Hematopoietic multipotent progenitor cell (in vitro differentiated cells): ENCODE data around the gene LPCAT1. TPM values are rescaled to one million over a fixed set of nuclear protein-coding genes. Genes with fewer than 3 reads are reported as not detected.
A peak's percentile ranks its signal among the peaks of the same experiment; 100 is the strongest.
"Not testable (repeated sequence)": the region's sequence is repeated elsewhere in the genome, so short reads cannot be mapped to it uniquely, and the experiment has no call there.

Experiments
- DNase-seq, 3 donors: peaks; one replicate each; pipeline ENCODE4 v3.0.0-alpha.2; 2011 to 2015; ENCODE audit warnings: low read depth in 2 of 3, low spot score in 2 of 3
- total RNA-seq: library from RNA; depleted of rRNA; stranded (reverse); fragments of >200 nt; gene quantifications from one replicate; pipeline ENCODE4 v1.2.3, GENCODE V29; 2012

LPCAT1 gene, protein sequence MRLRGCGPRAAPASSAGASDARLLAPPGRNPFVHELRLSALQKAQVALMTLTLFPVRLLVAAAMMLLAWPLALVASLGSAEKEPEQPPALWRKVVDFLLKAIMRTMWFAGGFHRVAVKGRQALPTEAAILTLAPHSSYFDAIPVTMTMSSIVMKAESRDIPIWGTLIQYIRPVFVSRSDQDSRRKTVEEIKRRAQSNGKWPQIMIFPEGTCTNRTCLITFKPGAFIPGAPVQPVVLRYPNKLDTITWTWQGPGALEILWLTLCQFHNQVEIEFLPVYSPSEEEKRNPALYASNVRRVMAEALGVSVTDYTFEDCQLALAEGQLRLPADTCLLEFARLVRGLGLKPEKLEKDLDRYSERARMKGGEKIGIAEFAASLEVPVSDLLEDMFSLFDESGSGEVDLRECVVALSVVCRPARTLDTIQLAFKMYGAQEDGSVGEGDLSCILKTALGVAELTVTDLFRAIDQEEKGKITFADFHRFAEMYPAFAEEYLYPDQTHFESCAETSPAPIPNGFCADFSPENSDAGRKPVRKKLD
- 27.5 TPM for total RNA-seq

DNA sequence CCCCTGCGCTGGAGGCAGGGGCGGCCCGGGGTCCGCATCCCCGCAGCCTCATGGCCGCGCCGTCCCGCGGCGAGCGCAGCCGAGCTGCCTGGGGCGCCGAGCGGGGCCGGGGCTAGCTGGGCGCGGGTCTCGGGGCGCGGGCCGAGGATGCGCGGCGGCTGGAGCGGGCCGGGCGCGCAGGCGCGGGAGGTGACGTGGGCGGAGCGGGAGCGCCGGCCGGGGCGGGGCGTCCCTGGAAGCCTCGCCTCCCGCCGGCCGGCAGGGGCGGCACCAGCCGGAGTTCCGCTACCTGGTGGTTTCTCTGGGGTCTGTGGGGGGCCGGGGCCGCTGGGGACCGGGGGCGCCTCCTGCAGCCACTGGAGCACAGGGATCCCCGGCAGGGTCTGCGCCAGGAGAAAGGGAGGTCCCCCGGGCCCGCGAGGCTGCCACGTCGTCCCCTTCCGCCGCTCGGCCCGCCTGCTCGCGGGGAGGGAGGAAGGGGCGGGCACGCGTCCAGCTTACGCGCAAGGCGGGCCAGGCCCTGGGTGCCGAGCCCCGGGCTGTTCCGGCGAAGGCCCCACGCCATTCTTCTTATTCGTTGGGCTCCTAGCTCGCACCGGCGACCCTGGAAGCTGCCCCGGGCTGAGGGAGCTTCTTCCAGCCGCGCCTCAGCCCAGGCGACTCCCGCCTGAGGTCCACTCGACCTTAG, at the start of gene LPCAT1:
LPCAT1 (minus strand) TSS at position 168 of the 688 bp plus-strand sequence; CDS start at position 52, 116 bp downstream.
- DNase-seq, result peak; percentile 59 to 75 (median 65)

DNA sequence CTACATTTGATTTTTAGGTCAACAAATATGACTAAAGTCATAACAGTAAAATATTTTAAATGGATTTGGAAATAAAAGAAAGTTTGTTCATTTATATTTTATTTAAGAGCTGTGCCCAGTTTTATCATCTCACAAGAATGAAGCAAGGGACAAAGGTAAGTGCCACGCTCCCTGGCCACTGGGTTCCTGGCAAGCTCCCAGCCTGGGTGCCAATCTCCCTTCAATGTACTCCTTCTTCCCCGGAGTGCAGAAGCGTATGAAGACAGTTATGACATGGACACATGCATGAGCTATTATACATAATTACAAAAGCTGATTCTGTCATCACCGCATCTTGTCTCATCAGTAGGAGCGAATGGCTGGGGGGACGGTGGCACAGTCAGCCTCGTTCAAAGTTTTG, 48.1 kb upstream of the LPCAT1 start:
- not testable (repeated sequence) for DNase-seq

GRCh38 chr5:1570975-1571374, 47.2 kb upstream of the LPCAT1 start:
- no peak for DNase-seq

GRCh38 chr5:1568201-1568979, 44.6 kb upstream of the LPCAT1 start:
- DNase-seq, result peak in 1 of 3 donors; percentile 50

DNA sequence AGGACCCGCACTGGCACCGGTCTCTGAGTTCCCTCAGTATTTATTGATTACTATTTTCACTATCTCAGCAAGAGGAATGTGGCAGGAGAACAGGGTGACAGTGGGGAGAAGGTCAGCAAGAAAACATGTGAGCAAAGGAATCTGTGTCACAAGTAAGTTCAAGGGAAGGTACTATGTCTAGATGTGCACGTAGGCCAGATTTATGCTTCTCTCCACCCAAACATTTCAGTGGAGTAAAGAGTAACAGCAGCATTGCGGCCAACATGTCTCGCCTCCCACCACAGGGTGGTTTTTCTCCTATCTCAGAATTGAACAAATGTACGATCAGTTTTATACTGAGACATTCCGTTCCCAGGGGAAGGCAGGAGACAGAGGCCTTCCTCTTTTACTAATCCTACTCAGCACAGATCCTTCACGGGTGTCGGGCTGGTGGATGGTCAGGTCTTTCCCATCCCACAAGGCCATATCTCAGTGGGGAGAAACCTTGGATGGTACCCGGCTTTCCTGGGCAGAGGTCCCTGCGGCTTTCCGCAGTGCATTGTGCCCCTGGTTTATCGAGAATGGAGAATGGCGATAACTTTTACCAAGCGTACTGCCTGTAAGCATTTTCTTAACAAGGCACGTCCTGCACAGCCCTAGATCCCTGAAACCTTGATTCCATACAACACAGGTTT, 43.9 kb upstream of the LPCAT1 start:
- DNase-seq, result not testable (repeated sequence)

- DNase-seq, result no peak
Measured at GRCh38 chr5:1565737-1566734, 42.3 kb upstream of the LPCAT1 start.

DNA sequence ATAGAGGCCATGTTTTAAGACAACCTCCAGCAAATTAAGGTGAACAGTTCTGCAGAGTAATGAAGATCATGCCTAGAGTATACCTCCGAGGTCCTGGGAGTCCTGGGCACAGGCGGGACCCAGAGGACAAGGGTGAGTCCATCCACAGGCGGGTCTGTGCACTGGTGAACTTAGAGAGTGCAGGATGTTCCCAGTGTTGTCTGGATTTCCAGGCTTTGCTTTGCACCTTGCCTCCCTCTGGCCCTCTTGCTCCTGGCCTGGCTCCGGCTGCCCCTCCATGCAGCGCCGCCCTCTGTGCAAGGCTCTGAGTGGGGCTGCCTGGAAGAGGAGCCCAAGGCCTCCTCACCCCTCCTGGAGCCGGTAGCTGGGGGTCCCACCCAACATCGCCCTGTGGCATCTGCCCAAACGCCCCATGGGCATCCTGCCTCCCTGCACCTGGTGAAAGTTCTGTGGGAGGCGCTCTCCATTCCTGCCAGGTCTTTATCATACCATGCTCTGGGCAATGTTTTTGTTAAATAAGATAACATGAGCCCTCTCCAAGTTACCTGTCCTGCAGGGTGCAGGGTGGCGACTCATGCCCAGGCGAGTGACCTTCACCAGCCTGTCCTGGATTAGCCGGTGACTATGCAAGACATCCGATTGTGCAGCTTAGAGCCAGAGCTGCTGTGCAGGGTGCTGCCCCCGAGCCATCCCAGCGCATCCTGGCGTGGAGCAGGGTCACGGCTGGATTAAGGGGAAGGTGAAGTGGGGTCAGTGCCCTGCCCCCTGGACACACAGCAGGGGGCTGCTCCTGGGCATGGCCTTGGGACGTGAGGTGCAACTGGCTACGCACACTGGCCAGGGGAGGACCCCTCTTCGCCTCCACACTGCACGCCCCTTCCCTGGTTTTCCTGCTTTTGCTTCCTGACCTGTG, 41.3 kb upstream of the LPCAT1 start:
- no peak for DNase-seq

DNA sequence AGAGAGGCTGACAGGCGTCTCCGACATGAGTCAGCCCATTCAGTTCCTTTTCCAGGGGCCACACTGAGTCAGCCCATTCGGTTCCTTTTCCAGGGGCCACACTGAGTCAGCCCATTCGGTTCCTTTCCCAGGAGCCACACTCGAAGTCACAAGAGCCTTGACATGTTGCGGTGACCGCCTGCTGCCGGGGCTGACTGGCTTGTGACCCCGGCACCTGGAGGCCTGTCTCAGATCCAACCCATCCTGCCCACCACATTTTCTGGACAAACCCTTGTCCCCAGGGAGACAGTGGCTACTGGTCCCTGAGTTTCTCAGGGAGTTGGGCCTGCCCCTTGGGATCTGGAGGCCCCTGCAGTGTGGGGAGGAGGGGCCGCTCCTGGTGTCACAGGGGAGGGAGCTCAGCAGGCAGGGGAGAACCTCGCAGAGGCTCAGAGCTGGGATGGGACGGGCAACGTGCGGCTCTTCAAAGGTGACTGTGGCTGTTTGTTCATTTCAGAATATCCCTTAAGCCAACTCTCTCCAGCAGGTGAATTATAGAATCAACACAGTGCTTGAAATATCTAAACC, 40.5 kb upstream of the LPCAT1 start:
- DNase-seq, result peak in 2 of 3 donors; percentile 51 to 52

- DNase-seq, result no peak
Measured at GRCh38 chr5:1563617-1564181, 39.9 kb upstream of the LPCAT1 start.

GRCh38 chr5:1563051-1563461, 39.3 kb upstream of the LPCAT1 start:
- DNase-seq, result no peak

GRCh38 chr5:1562599-1562998, 38.8 kb upstream of the LPCAT1 start:
- DNase-seq, result no peak

DNA sequence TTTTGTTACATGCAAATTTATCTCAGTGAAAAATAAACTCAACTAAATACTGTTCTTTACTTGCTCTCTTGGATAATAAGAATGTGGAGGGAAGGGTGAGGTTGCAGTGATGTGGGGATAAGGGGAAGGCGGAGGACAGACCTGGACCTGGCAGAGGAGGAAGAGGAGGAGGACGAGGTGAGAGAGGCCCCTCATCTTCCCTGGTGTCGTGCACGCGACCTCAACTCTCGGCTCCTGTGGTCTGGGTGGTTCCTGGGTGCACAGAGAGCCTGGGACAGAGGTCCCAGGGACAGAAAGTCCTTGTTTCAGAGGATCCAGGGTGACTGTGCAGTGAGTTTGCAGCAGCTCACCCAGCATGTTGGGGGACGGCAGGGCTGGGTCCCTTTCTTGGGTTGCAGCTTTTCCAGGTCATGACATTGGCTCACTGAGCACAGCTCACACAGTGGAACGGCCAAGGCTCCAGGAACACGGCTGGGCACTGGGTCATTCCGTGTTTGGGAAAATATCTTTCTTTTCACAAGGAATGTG, 37.7 kb upstream of the LPCAT1 start:
- no peak for DNase-seq

GRCh38 chr5:1560499-1560898, 36.7 kb upstream of the LPCAT1 start:
- not testable (repeated sequence) for DNase-seq

- DNase-seq, result peak in 1 of 3 donors; percentile 27
Measured at GRCh38 chr5:1558944-1559343, 35.2 kb upstream of the LPCAT1 start.

DNA sequence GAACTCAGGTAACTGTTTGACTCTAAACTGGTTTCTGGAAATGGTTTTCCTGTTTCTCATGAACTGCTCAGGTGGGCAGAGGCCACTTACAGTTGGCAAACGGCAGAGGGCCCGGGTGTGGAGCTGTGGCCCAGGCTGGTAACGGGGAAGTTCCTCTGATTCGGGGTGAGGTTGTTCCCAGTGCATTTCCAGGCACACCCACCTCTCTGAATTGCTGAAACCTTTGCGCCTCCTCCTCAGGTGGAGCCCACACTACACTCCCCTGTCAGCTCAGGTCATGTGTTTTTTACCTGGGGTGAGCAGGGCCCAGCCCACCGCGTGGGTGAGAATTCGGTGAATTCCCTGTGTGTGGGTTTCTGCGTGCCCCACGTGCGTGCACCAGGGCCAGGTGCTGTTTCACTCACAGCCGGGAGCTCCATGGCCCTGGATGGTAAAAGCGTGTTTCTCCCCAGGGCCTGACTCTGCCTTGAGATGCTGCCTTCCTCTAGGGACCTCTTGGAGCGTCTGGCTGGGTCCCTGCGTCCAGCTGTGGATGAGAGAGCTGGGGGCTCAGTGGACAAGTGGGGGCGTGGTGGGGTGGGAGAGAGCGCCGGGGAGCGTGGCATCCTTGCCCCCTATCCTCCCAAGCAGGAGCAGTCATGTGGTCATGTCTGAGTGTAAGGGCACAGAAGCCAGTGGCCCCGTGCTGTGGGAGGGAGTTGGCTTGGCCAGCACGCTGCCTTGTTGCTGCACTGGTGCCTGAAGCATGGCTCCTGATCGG, 33.5 kb upstream of the LPCAT1 start:
- no peak for DNase-seq
